NCI-H82 (cell line): ENCODE measurements around the gene ULBP3.
"Not testable (repeated sequence)": the region's sequence is repeated elsewhere in the genome, so short reads cannot be mapped to it uniquely, and the experiment has no call there.

Source experiments
- DNase-seq: peaks from one replicate; lab custom pipeline; 2025; lab: John Stamatoyannopoulos, UW

ULBP3 gene

GRCh38 chr6:150043096-150043495, 25.8 kb downstream of the ULBP3 start:
- DNase-seq = no peak

GRCh38 chr6:150038202-150039062, 30.5 kb downstream of the ULBP3 start:
- DNase-seq = no peak

- no peak for DNase-seq
Measured at GRCh38 chr6:150037526-150038201, 31.3 kb downstream of the ULBP3 start.

GRCh38 chr6:150036081-150036480, 32.8 kb downstream of the ULBP3 start:
- no peak for DNase-seq

- no peak for DNase-seq
Measured at GRCh38 chr6:150033207-150033771, 35.6 kb downstream of the ULBP3 start.

GRCh38 chr6:150032598-150032997, 36.3 kb downstream of the ULBP3 start:
- no peak for DNase-seq

GRCh38 chr6:150030611-150031010, 38.3 kb downstream of the ULBP3 start:
- DNase-seq = no peak

GRCh38 chr6:150029749-150030148, 39.2 kb downstream of the ULBP3 start:
- DNase-seq = no peak

- DNase-seq = no peak
Measured at GRCh38 chr6:150029276-150029675, 39.6 kb downstream of the ULBP3 start.

- DNase-seq = no peak
Measured at GRCh38 chr6:150028799-150029198, 40.1 kb downstream of the ULBP3 start.

GRCh38 chr6:150027806-150028565, 40.9 kb downstream of the ULBP3 start:
- no peak for DNase-seq

GRCh38 chr6:150026976-150027805, 41.7 kb downstream of the ULBP3 start:
- DNase-seq = no peak

- DNase-seq = no peak
Measured at GRCh38 chr6:150025201-150025917, 43.6 kb downstream of the ULBP3 start, which contains the start of gene RAET1L. Gene RAET1L (minus strand): TSS chr6:150025532. CDS start chr6:150025471, 61 bp downstream.

GRCh38 chr6:150024646-150025155, 44.2 kb downstream of the ULBP3 start:
- no peak for DNase-seq

- not testable (repeated sequence) for DNase-seq
Measured at GRCh38 chr6:150024021-150024420, 44.9 kb downstream of the ULBP3 start.

GRCh38 chr6:150021870-150022269, 47.1 kb downstream of the ULBP3 start:
- not testable (repeated sequence) for DNase-seq

GRCh38 chr6:150018846-150019580, 49.9 kb downstream of the ULBP3 start:
- no peak for DNase-seq

- not testable (repeated sequence) for DNase-seq
Measured at GRCh38 chr6:150017186-150017521, 51.8 kb downstream of the ULBP3 start.

- DNase-seq = peak; percentile 79
Measured at GRCh38 chr6:150016324-150017185, 52.4 kb downstream of the ULBP3 start.
